NCI-H774 (cell line): Measurements from ENCODE around the gene FCAMR.
"Not testable (repeated sequence)": the region's sequence is repeated elsewhere in the genome, so short reads cannot be mapped to it uniquely, and the experiment has no call there.

Experiments used
- DNase-seq: peaks from one replicate; lab custom pipeline; 2025; lab: John Stamatoyannopoulos, UW

Gene FCAMR

GRCh38 chr1:206935491-206936067, 34.7 kb downstream of the FCAMR start:
- DNase-seq: no peak

- DNase-seq: no peak
These were observed 36.8 kb downstream of the FCAMR start for GRCh38 chr1:206933333-206933945.

DNA sequence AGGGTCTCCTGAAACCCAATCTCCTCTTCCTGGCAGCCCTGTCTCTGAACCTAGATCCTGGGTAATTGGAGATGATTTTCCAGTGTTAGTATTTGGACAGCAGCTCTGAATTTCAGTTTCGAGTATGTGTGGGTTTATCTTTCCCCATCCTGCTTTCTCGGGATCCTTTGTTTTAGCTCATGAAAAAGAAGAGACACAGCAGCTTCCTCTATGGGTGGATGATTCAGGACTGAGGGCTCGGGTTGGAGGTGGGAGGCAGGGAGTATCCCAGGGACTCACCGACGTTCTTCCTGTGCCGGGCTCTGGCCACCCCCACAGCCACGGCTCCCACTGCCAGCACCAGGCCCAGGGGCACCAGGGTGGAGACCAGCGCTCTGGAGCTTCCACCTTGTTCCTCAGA, 38.1 kb downstream of the FCAMR start:
- DNase-seq: no peak

DNA sequence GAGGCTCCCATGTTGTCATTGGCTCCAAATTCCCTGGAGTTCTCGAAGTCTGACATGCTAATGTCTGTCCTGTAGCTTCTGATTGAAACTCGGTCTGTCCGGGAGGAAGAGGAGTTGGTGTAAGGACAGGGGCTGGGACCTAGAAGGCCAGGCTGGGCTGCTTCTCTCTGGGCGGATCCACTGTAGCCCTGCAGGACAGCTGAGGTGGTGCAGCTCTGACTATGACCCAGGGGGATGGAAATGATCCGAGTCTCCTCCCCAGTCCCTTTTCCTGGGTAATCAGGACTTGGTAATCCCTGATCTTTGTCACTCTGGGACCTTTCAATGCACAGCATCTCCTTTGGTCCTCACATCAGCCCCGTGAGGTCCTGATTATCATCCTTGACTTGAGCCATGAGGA, 38.6 kb downstream of the FCAMR start:
- no peak for DNase-seq

- DNase-seq: no peak
These were observed 40.0 kb downstream of the FCAMR start for GRCh38 chr1:206930210-206930798.

GRCh38 chr1:206929524-206929923, 40.7 kb downstream of the FCAMR start:
- DNase-seq: no peak

GRCh38 chr1:206926286-206926685, 44.0 kb downstream of the FCAMR start:
- DNase-seq: no peak

- DNase-seq: no peak
These were observed 45.0 kb downstream of the FCAMR start for GRCh38 chr1:206925106-206925736.

GRCh38 chr1:206924592-206925105, 45.6 kb downstream of the FCAMR start:
- no peak for DNase-seq

DNA sequence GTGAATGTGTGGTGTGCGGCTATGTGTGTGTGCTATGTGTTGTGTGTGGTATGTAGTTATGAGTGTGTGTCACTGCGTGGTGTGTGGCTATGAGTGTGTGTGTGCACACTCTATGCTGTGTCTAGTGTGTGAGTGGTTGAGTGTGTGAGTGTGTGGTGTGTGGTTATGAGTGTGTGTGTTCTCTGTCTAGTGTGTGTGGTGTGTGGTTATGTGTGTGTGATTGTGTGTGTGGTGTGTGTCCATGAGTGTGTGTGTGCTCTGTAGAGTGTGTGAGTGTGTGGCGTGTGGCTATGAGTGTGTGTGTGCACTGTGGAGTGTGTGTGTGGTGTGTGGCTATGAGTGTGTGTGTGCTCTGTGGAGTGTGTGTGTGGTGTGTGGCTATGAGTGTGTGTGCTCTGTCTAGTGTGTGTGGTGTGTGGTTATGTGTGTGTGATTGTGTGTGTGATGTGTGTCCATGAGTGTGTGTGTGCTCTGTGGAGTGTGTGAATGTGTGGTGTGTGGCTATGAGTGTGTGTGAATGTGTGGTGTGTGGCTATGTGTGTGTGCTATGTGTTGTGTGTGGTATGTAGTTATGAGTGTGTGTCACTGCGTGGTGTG, 46.2 kb downstream of the FCAMR start:
- not testable (repeated sequence) for DNase-seq

DNA sequence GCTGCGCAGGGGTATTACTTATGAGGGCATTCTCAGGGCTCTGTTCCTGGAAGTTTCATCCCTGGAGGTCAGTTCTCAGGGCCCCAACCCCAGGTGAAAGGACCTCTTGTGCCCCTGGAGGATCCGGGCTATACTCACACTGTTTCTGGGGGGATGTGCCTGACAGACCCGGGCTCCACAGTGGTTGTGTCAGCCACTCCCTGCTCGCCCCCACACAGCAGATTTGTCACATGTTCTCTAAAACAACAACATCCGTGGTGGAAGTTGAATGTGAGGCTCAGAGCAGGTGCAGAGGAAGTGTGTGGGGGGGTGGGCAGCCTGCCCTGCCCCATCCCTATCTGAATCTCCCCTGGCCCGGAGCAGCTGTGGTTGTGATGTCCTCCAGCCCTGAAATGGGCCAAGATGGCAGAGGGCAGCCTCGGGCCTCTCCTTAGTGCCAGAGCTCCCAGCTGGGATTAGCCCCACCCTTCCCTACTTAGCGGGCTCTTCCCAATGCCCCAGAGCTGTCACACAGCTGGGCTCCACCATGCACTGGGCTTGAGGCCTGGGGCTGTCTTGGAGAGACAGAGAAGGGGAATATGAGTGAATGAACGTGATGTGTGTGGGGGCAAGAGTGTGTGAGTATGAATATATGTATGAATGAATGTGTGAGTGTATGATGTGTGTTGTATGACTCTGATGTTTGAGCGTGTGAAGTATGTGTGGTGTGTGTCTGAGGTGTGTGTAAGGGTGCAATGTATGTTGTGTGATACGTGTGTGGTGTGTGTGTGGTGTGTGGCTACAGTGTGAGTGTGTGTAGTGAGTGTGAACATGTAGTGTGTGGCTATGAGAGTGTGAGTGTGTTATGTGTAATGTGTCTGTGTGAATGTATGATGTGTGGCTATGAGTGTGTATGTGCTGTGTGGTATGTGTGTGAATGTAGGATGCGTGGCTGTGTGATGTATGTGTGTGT, 47.0 kb downstream of the FCAMR start:
- no peak for DNase-seq

DNA sequence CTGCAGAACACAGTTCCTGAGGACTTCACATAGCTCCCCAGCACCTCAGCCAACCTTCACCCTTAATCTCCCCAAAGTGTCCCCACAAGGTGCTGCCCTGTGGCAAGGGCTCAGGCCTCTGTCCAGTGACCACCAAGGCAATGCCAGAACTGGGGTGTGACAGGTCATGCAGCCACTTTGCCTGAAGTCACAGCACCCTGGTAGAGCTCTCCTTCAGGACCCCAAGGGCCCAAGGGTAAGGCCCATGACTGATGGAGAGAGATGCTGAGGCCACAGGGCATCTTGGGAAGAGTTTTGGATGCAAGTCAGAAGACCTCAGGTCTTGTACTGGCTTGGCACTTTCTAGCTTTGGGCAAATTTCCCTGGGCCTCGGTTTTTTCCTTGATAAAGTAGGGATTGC, 47.7 kb downstream of the FCAMR start:
- no peak for DNase-seq

- DNase-seq: no peak
These were observed 48.4 kb downstream of the FCAMR start, which contains the start of gene FCMR for GRCh38 chr1:206921772-206922265. Gene FCMR, minus strand, starts transcription at chr1:206921941. Its CDS starts 87 bp downstream, at chr1:206921854.

DNA sequence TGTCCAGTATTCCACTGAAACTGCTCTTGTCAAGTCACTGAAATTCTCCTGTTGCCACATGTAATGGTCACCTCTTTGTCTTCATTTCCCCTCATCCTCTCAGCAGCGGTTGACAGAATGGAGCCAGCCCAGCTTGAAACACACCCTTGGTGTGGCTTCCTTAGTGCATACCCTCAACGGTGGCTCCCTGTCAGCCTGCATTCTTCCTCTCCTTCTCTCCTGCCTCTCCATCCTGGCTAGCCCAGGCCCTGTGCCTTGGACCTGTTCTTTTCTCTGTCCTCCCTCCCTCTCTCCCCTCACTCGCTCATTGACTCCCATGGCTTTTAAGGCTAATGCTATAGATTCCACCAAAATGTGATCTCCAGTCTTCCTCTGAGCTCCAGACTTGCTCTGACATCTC, 52.2 kb downstream of the FCAMR start:
- DNase-seq: no peak

GRCh38 chr1:206916000-206916709, 54.1 kb downstream of the FCAMR start:
- DNase-seq: no peak

GRCh38 chr1:206915030-206915735, 55.1 kb downstream of the FCAMR start:
- no peak for DNase-seq

DNA sequence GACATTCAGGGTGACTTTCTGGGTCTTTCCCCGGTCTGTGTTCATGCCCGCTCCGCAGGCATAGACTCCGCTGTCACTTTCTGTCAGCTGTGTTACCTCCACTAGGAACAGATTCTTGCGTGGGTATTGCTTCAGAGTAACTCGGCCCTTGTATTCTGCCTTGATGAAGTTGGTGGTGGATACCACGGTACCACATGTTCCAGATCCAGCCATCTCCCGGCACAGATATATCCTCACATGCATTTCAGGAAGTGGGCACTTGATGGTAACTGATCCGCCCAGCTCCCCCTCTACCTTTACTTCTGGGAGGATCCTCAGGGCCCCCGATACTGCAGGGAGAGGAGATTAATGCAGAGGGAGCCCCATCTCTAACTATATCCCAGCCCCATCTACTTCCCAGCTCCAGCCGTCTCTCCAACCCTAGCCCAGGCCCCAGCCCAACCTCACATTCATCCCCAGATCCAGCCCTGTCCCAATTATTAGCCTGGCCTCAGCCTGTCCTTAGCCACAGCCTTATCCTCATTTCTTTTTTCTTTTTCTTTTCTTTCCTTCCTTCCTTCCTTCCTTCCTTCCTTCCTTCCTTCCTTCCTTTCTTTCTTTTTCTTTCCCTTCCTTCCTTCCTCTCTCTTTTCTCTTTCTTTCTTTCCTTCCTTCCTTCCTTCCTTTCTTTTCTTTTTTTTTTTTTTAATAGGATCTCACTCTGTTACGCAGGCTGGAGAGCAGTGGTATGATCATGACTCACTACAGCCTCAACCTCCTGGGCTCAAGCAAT, 56.3 kb downstream of the FCAMR start:
- DNase-seq: no peak

DNA sequence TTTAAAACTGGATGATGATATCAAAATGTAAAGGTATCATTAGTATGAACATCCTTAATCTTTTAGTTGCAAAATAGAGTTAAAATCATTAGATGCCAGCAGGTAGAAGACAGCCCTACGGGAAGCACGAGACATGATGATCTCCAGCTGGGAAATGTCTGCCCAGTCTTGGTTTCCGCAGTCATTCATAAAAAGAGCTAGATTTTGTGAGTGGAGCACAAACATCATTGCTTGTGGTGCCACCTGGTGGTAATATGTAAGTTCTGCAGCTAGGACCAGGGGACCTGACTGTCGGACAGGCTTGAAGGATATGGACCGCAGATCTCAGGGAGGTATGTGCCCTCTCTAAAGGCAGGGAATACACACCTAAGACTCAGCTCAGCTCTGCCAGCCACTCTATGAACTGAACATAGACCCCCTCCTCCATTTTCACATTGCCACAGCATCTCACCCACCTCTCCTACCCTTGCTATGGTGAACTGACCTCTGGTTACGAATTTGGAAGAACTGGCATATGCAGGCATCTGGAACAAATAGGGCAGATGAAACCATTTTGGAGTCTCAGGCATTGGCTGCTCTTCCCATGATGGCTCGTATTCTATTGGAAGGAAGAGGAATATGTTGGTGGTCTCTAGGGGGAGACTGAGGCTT, 57.7 kb downstream of the FCAMR start:
- DNase-seq: peak; percentile 69
